OCI-LY3 (cell line): ENCODE data around the gene CRX.
"Not testable (repeated sequence)": the region's sequence is repeated elsewhere in the genome, so short reads cannot be mapped to it uniquely, and the experiment has no call there.

Experiments used
- H2AFZ ChIP-seq: fragments of 200-600, 300-600 bp; shearing (Covaris generic); 2 replicates; pipeline ENCODE4 v1.6.0; 2014; ENCODE audit warnings: antibody characterized with exemption, low read depth, low read length
- H3K27ac ChIP-seq: fragments of 200-600, 300-600 bp; sonication (generic); 2 replicates; pipeline ENCODE4 v1.5.1; 2014; ENCODE audit warnings: mild to moderate bottlenecking, low read length, moderate library complexity, mixed read lengths
- H3K27me3 ChIP-seq: fragments of 200-600, 300-600 bp; sonication (generic); 2 replicates; pipeline ENCODE4 v1.6.1; 2014; ENCODE audit warnings: low read depth, low read length, mixed read lengths
- H3K36me3 ChIP-seq: fragments of 200-600, 300-600 bp; sonication (generic); replicated peaks from 2 replicates; pipeline ENCODE3; 2014; ENCODE audit warnings: low read depth, low read length, mixed read lengths
- H3K4me1 ChIP-seq: fragments of 300-600, 200-600 bp; sonication (generic); 2 replicates; pipeline ENCODE4 v1.6.1; 2014; ENCODE audit warnings: low read length, mixed read lengths
- H3K4me2 ChIP-seq: fragments of 200-600, 300-600 bp; sonication (generic); 2 replicates; pipeline ENCODE4 v1.6.1; 2014; ENCODE audit warnings: low read length, mixed read lengths
- H3K4me3 ChIP-seq: fragments of 300-600, 200-600 bp; sonication (generic); 2 replicates; pipeline ENCODE4 v1.5.1; 2014; ENCODE audit warnings: antibody characterized with exemption, mild to moderate bottlenecking, low read length, moderate library complexity
- H3K79me2 ChIP-seq: fragments of 300-600, 200-600 bp; shearing (Covaris generic); 2 replicates; pipeline ENCODE4 v1.6.1; 2014; ENCODE audit warnings: mild to moderate bottlenecking, low read length, mixed read lengths
- H3K9ac ChIP-seq: fragments of 300-600, 200-600 bp; shearing (Covaris generic); 2 replicates; pipeline ENCODE4 v1.6.0; 2014; ENCODE audit warnings: mild to moderate bottlenecking, low read length, moderate library complexity
- H3K9me3 ChIP-seq: fragments of 200-600, 300-600 bp; shearing (Covaris generic); 2 replicates; pipeline ENCODE4 v1.6.1; 2014; ENCODE audit warnings: low read length, mixed read lengths; ENCODE audit not compliant: insufficient read depth
- H4K20me1 ChIP-seq: fragments of 200-600, 300-600 bp; sonication (generic); 2 replicates; pipeline ENCODE4 v1.6.1; 2016; ENCODE audit warnings: low read length, mixed read lengths; ENCODE audit not compliant: insufficient read depth
- CTCF ChIP-seq: fragments of 200-600, 300-600 bp; sonication (generic); IDR thresholded peaks from 2 replicates; pipeline ENCODE4 v1.5.1; 2014; ENCODE audit warnings: antibody characterized with exemption, low read length, low read depth
- EZH2phosphoT487 ChIP-seq: fragments of 200-600 bp; shearing (Covaris generic); IDR thresholded peaks from 2 replicates; pipeline ENCODE4 v1.6.1; 2018; ENCODE audit warnings: antibody characterized with exemption, mixed run types, low read depth

The CRX gene

DNA sequence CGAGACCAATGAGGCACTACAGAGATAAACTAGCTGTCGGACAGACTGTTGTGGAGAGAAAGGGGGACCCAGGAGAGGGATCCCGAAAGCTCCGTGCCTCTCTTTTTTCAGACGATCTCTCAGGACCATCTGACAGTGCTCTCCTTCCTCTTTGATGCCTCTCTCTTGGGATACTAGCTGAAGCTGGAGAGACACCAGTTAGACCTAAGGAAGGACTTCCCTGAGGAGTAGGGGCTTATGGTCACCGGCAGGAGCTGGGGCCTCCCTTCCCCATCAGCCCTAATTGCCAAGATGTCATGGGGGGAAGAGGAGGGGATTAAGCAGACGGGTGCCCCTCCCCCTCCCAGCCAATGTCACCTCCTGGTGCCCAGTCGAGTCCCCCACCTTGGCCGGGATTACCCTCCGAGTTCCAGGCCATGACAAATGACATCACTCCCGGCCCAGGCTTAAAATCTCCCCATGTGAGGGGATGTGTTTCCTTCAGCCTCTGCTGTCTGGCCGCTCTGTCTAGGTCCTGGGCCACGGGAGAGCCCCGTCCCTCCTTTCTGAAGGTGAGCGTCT lies at the start of gene CRX:
Gene CRX, plus strand, starts transcription at position 478 of the 561 bp plus-strand sequence. CDS start 12,507 bp downstream, outside the sequence.
- H4K20me1 ChIP-seq = no peaks in the 10 kb centered on the region
- H3K4me3 ChIP-seq = no peak within 1 kb of the TSS
- no peak within 1 kb of the TSS for H3K27ac ChIP-seq
- peaks cover 4% of the 10 kb centered on the region; the same call in 1 of the 2 replicates for H3K27me3 ChIP-seq
- no peaks in the 10 kb centered on the region for H3K36me3 ChIP-seq
- TF ChIP-seq EZH2phosphoT487 (no peak), CTCF (no peak)
- H3K9ac ChIP-seq = no peak within 1 kb of the TSS
- H3K9me3 ChIP-seq = no peaks in the 10 kb centered on the region
- H3K4me1 ChIP-seq = peaks cover 14% of the 10 kb centered on the region
- H3K79me2 ChIP-seq = no peaks in the 10 kb centered on the region
- H3K4me2 ChIP-seq = no peak within 1 kb of the TSS
- no peak within 1 kb of the TSS for H2AFZ ChIP-seq

DNA sequence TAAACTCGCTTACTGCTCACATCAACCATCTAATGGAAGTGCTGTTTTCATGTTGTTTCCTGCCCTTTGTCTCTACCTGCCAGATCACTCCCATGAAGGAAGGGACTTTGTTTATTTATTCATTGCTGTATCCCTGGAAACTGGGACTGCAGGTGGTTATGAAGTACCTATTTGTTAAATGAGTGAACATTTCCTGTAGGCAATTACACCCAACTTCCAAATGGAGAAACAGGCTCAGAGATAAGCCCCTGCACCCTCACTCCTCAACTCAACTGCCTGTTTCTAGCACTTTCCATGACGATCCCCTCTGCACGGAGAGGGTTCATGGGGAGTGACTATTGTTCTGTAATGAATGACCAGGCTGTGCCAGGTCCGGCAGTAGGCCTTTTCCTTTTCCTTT lies 45.2 kb upstream of the CRX start:
- H3K27me3 ChIP-seq = no peaks in the 10 kb centered on the region
- peaks cover 9% of the 10 kb centered on the region for H3K4me1 ChIP-seq
- peaks cover 16% of the 10 kb centered on the region for H3K79me2 ChIP-seq
- no peak overlapping the region for H3K4me2 ChIP-seq
- no peak overlapping the region for H3K9ac ChIP-seq
- no peak overlapping the region for H2AFZ ChIP-seq
- no peaks in the 10 kb centered on the region for H3K36me3 ChIP-seq
- no peak overlapping the region for H3K4me3 ChIP-seq
- TF ChIP-seq EZH2phosphoT487 (no peak), CTCF (no peak)
- H4K20me1 ChIP-seq = no peaks in the 10 kb centered on the region
- H3K27ac ChIP-seq = no peak overlapping the region
- H3K9me3 ChIP-seq = no peaks in the 10 kb centered on the region

DNA sequence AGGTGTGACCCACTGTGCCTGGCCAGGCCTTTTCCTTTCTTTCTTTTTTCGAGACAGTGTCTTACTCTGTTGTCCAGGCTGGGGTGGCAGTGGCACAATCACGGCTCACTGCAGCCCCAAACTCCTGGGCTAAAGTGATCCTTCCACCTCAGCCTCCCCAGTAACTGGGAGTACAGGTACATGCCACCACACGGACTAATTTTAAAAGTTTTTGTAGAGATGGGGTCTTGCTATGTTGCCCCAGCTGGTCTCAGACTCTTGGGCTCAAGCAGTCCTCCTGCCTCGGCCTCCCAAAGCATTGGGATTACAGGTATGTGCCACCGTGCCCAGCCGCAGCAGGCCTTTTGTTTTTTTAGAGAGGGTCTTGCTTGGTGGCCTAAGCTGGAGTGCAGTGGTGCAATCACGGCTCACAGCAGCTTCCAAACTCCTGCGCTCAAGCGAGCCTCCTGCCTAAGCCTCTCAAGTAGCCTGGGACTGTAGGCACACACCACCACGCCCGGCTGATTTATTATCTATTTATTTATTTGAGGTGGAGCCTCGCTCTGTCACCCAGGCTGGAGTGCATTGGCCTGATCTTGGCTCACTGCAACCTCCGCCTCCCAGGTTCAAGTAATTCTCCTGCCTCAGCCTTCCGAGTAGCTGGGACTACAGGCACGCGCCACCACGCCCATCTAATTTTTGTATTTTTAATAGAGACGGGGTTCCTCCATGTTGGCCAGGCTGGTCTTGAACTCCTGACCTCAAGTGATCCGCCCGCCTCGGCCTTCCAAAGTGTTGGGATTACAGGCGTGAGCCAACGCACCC lies 44.3 kb upstream of the CRX start:
- peak overlapping the region; percentile 94 for H3K4me2 ChIP-seq
- peak overlapping the region; percentile 88 for H3K9ac ChIP-seq
- not testable (repeated sequence) for H3K36me3 ChIP-seq, H3K27me3 ChIP-seq, H2AFZ ChIP-seq, H3K9me3 ChIP-seq, H3K4me1 ChIP-seq, H4K20me1 ChIP-seq, H3K27ac ChIP-seq
- peak overlapping the region; percentile 86 for H3K4me3 ChIP-seq
- H3K79me2 ChIP-seq = peaks cover 16% of the 10 kb centered on the region

DNA sequence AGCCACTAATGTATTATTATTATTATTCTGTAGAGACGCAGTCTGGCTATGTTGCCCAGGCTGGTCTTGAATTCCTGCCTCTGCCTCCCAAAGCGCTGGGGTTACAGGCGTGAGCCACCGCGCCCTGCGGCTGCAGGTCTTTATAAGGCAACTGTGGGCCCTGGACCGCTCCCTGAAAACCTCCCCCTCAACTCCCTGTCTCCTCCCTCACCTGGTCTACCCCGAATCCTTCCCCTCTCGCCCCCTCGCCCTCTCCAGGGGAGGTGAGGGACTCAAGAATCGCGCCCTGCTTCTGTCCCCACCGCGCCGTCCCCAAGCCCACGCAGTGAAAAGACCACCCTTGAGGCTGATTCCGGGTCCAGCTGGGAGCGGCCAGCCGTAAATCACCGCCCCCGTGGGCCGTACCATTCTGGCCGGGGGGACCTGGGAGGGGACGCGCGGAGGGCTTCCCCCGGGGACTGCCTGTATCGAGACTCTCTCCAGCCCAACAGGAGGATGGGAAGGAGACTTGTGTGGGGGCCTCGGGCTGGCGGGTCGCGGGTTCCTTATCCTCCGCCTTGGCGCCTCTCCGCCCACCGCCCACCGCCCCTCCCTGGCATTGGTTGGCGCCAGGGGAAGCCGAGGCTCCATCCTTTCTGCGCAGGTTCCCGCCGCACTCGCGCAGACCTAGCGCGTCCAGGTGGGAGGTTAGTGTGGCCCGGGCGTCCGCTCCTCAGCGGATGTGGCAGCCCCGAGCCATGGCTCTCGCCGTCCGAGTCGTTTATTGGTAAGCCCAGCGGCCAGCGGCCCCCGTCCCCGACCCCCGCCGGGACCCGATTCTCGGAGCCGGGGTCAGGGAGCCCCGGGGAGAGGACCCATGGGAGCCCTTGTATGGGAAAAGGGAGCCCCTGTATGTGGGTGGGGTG lies 43.4 kb upstream of the CRX start, which contains the start of gene SELENOW:
Gene SELENOW, plus strand, starts transcription at position 655 of the 905 bp plus-strand sequence. Its CDS starts 83 bp downstream, at position 738.
- peak within 1 kb of the TSS; percentile 88 for H3K9ac ChIP-seq

More for the DNA sequence above, 43.4 kb upstream of the CRX start, which contains the start of gene SELENOW:
- H3K4me2 ChIP-seq = peak within 1 kb of the TSS; percentile 94
- H4K20me1 ChIP-seq = no peaks in the 10 kb centered on the region
- H3K27me3 ChIP-seq = no peaks in the 10 kb centered on the region
- H3K36me3 ChIP-seq = no peaks in the 10 kb centered on the region
- no peaks in the 10 kb centered on the region for H3K9me3 ChIP-seq
- H3K79me2 ChIP-seq = peaks cover 16% of the 10 kb centered on the region
- peak within 1 kb of the TSS; percentile 60 for H3K27ac ChIP-seq
- TF ChIP-seq EZH2phosphoT487 = no peak
- TF ChIP-seq CTCF = no peak
- H3K4me3 ChIP-seq = peak within 1 kb of the TSS; percentile 86
- H2AFZ ChIP-seq = peak within 1 kb of the TSS; percentile 96
- peaks cover 9% of the 10 kb centered on the region for H3K4me1 ChIP-seq
